Activated CD4-positive, alpha-beta T cell treated with anti-CD3 and anti-CD28 coated beads, Interleukin-2, amount 10 ng/mL, durations not matched to agents 7 days and 5 days (primary cell): Measurements from ENCODE around the gene MATK. TPM values are rescaled to one million over a fixed set of nuclear protein-coding genes. Genes with fewer than 3 reads are reported as not detected.

Experiments used
- CTCF ChIA-PET: fragments of 350-600 bp; sonication (Branson Sonifier 250); formaldehyde crosslinking; loops from one replicate; lab custom pipeline; 2021; ENCODE audit warnings: antibody characterized with exemption; lab: Charles Lee
- POLR2A ChIA-PET: fragments of 350-600 bp; sonication (Branson Sonifier 250); formaldehyde crosslinking; loops from one replicate; lab custom pipeline; 2021; ENCODE audit warnings: antibody characterized with exemption; lab: Charles Lee
- DNase-seq: peaks from one replicate; pipeline ENCODE4 v3.0.0-alpha.2; 2020
- H3K27ac Mint-ChIP-seq: one replicate; pipeline ENCODE4 v1.8.0; 2021; ENCODE audit warnings: mild to moderate bottlenecking, moderate library complexity, mixed read lengths
- H3K27me3 Mint-ChIP-seq: one replicate; pipeline ENCODE4 v1.8.0; 2021; ENCODE audit warnings: mixed read lengths
- H3K36me3 Mint-ChIP-seq: one replicate; pipeline ENCODE4 v1.8.0; 2021; ENCODE audit warnings: low read depth, mixed read lengths
- H3K4me1 Mint-ChIP-seq: one replicate; pipeline ENCODE4 v1.8.0; 2021; ENCODE audit warnings: mixed read lengths
- H3K4me3 Mint-ChIP-seq: one replicate; pipeline ENCODE4 v1.8.0; 2021; ENCODE audit warnings: mild to moderate bottlenecking, moderate library complexity, mixed read lengths
- H3K9me3 Mint-ChIP-seq: one replicate; pipeline ENCODE4 v1.8.0; 2021; ENCODE audit warnings: mixed read lengths
- total RNA-seq, 2 experiments: library from RNA; stranded (reverse); gene quantifications; one replicate each; pipeline ENCODE4 v1.2.3, GENCODE V29; 2021

Gene MATK
- total RNA-seq, 2 experiments from 2014 or later = 14.8 to 18.3 TPM

DNA sequence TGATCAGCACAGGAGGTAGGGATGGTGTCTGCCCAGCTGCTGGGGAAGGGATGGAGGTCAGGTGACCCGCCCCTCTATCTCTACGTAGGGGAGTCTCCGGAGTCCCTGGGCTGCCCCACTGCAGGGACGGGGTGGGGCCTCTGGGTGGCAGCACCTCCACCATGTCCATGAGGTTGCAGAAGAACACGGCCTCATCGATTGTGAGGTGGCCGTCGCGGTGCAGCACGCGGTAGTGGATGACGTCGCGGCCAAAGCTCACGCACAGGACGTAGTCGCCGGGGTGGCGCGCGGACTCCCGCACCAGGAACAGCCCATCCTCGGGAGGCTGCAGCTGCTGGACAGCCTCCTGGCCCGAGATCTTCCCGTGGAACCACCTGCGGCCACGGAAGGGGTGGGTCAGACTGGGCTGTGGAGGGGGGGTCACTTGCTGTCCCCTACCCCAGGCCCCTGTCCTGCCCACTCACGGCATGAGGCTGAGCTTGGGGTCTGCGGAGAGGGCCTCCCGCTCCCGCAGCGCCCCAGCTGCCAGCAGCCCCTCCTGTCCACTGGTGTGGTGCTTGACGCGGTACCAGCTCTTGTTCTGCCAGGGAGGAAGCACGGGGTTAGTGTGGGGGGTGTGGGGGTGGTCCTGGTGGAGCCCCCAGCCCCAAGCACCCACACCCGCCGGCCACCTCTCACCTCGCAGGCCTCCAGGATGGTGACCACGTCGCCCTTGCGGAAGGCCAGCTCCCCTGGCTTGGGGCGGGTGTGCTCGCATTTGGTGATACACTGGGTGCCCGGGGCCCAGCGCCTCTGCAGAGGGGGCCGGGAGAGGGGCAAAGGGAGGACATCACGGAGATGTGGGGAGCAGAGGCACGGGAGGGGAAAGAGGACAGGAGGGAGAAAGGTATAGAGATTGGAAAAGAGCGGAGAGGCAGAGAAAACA, 2.3 kb downstream of the MATK start:
- H3K4me3 Mint-ChIP-seq = peak overlapping the region; percentile 48
- POLR2A ChIA-PET = no interaction called here
- peaks cover 19% of the 10 kb centered on the region for H3K9me3 Mint-ChIP-seq
- peaks cover 2% of the 10 kb centered on the region for H3K27me3 Mint-ChIP-seq
- peaks cover 25% of the 10 kb centered on the region for H3K36me3 Mint-ChIP-seq
- no peak for DNase-seq
- peaks cover 21% of the 10 kb centered on the region for H3K4me1 Mint-ChIP-seq
- no peak overlapping the region for H3K27ac Mint-ChIP-seq
- CTCF ChIA-PET = interaction anchor here (1.0 to 2.4 kb wide), 4 partner anchors 14 to 38 kb away, joined by 3 to 10 read pairs (median 3); partner anchors contain the start of gene MRPL54

DNA sequence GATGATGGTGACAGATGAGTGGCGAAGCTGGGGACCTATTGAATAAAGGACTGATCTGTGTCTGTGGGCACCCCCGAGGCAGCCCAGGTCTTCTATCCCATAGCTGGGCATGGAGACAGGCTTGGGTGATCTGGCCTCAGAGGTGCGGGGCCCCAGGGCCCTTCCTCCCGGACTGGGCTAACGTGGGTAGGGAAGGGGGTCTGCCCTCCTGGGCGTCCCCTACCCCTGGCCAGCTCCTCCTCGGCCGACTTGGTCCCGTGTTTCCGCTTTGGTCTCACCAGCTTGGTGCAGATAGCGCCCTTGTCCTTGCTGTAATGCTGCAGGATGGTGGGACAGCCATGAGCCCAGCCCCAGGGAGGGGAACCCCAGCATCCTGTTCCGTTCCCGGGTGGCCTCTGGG, 3.3 kb downstream of the MATK start:
- CTCF ChIA-PET = interaction anchor here (2.4 kb wide), 1 partner anchor 39 kb away, joined by 10 read pairs; no protein-coding TSS in a partner anchor
- POLR2A ChIA-PET = no interaction called here
- Mint-ChIP-seq H3K27me3 (peaks cover 2% of the 10 kb centered on the region), H3K4me1 (peaks cover 21% of the 10 kb centered on the region), H3K9me3 (peaks cover 19% of the 10 kb centered on the region), H3K4me3 (no peak overlapping the region), H3K27ac (no peak overlapping the region), H3K36me3 (peaks cover 25% of the 10 kb centered on the region)
- DNase-seq = no peak

DNA sequence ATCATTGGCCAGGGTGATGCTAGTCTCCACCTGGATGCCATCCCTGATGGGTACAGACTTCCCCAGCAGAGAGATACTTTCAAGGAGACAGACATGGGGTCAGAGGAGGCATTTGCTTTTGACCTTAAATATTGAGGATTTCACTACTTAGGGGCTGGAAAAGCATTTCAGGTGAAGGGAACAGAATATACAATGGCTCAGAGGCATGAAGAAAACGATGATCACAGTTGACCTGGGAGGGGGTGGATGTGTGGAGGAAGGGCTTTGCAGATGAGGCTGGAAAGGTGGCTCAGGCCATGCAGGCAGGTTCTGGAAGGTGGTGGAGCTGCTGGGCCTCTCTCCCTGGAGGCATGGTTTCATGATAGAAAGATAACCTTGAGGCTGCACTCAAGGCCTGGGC, 3.9 kb downstream of the MATK start:
- CTCF ChIA-PET = interaction anchor here (2.4 kb wide), 1 partner anchor 40 kb away, joined by 10 read pairs; no protein-coding TSS in a partner anchor
- Mint-ChIP-seq H3K36me3 (peaks cover 25% of the 10 kb centered on the region), H3K9me3 (peaks cover 19% of the 10 kb centered on the region), H3K4me1 (peaks cover 21% of the 10 kb centered on the region), H3K4me3 (no peak overlapping the region), H3K27me3 (peaks cover 2% of the 10 kb centered on the region), H3K27ac (no peak overlapping the region)
- no peak for DNase-seq
- POLR2A ChIA-PET = no interaction called here

DNA sequence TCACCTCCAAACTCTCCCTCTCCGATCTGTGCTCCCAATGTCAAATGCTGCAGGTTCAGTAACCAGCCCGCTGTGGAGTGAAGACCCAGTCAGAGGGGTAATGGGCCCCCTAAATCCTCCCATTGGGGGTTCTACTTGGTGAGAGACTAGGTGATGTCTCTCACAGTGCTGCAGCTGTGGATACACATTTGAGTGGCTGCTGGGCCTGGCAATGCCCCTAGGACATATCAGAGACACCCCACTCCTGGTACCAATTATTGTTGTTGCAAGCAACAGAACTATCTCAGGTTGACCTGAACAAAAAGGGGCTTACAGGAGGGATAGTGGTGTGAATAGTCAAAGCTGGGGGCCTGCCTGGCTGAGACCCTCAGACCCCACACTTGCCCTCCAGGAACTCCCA, 4.6 kb downstream of the MATK start:
- H3K27me3 Mint-ChIP-seq = peaks cover 1% of the 10 kb centered on the region
- CTCF ChIA-PET = interaction anchor here (0.6 to 0.8 kb wide), 2 partner anchors 13 to 108 kb away, joined by 3 to 4 read pairs; no protein-coding TSS in a partner anchor
- POLR2A ChIA-PET = no interaction called here
- H3K4me1 Mint-ChIP-seq = peaks cover 21% of the 10 kb centered on the region
- H3K36me3 Mint-ChIP-seq = peaks cover 25% of the 10 kb centered on the region
- H3K9me3 Mint-ChIP-seq = peaks cover 19% of the 10 kb centered on the region
- H3K4me3 Mint-ChIP-seq = no peak overlapping the region
- no peak for DNase-seq
- H3K27ac Mint-ChIP-seq = peak overlapping the region; percentile 48

DNA sequence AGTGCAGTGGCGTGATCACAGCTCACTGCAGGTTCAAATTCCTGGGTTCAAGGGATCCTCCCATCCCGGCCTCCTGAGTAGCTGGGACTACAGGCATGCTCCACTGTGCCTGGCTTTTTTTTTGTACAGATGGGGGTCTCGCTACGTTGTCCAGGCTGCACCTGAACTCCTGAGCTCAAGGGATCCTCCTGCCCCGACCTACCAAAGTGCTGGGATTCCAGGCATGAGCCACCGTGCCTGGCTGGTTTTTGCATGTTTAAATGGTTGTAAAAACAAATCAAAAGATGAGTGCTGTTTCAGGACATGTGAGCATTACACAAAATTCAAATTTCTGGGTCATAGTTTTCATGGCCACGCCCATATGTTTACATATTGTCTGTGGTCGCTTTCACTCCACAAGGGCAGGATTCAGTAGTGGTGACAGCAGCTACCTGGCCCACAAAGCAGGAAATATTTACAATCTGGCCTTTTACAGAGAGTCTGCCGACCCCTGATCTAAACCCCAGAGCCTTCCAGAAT, 5.3 kb downstream of the MATK start:
- H3K27me3 Mint-ChIP-seq = no peaks in the 10 kb centered on the region
- peaks cover 25% of the 10 kb centered on the region for H3K36me3 Mint-ChIP-seq
- ChIA-PET POLR2A (no interaction called here), CTCF (interaction anchor here (0.6 to 0.9 kb wide), 4 partner anchors 11 to 109 kb away, joined by 3 to 4 read pairs (median 3); no protein-coding TSS in a partner anchor)
- peak; percentile 29 for DNase-seq
- no peak overlapping the region for H3K27ac Mint-ChIP-seq
- H3K9me3 Mint-ChIP-seq = peaks cover 19% of the 10 kb centered on the region
- H3K4me3 Mint-ChIP-seq = no peak overlapping the region
- H3K4me1 Mint-ChIP-seq = peaks cover 21% of the 10 kb centered on the region

DNA sequence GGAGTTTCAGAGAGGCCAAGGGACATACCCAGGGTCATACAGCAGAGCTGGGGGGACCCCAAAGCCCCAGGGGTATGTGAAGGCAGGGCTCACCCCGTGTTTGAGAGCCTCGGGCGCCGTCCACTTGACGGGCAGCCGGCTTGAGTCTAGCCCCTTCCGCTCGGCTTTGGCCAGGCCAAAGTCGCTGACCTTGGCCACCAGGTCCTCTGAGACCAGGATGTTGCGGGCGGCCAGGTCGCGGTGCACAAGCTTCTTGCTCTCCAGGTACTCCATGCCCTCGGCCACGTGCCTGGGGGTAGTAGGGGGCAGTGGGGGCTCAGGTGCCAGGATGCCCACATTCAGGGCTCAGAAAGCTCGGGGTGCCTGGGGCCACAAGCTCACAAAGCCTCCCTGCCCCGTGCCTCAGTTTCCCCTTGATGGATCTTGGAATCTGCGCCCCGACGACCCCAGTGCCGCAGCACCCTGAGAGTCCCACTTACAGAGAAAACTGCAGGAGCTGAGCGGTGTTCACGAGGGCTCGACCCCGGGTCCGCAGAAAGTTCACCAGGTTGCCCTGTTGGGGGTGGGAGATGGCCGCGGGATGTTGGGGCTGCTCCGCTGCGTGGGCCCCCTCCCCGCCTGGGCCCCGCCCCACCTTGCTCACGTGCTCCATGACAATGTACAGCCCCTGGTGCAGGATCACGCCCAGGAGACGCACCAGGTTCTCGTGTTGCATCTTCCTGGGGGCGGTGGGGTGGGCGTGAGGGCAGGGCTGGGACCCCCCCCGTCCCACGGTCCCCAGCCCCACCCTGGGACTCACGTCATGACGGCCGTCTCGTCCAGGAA, 7.1 kb downstream of the MATK start:
- POLR2A ChIA-PET = no interaction called here
- no peak overlapping the region for H3K27ac Mint-ChIP-seq
- CTCF ChIA-PET = interaction anchor here (1.2 kb wide), 1 partner anchor 43 kb away, joined by 3 read pairs; no protein-coding TSS in a partner anchor
- peaks cover 19% of the 10 kb centered on the region for H3K9me3 Mint-ChIP-seq
- H3K4me1 Mint-ChIP-seq = peaks cover 9% of the 10 kb centered on the region
- peaks cover 25% of the 10 kb centered on the region for H3K36me3 Mint-ChIP-seq
- no peak overlapping the region for H3K4me3 Mint-ChIP-seq
- DNase-seq = no peak
- no peaks in the 10 kb centered on the region for H3K27me3 Mint-ChIP-seq

DNA sequence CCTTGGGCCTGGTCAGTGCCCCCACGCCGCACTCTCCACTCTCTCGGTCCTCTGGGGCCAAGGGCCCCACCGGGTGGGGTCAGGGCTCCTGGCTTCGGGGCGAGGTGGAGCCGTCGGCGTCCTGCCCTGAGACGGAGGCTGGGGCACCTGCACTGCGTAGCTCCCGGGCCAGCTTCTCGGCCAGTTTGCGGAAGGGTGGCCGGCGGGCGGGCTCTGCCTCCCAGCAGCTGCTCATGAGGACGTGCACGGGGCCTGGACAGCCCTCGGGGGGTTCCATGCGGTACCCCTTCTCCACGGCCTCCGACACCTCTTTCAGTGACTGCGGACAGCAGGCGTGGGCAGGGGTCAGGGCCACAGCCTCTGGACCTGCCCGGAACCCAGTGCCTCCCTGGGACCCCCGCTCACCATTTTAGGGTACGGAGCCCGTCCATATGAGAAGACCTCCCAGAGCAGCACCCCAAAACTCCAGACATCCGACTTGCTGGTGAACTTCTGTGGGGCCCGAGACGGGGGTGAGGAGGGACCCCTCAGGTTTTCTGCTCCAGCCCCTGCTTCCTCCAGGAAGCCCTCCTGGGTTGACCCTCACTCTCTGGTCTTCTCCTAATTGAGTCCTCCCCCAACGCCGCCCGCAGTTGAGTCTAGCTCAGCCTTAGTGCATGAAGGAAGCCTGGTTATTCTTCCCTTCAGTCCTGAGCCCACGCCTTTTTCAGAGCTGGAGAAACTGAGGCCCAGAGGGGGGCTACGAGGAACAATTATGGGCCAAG, 7.9 kb downstream of the MATK start:
- ChIA-PET CTCF (no interaction called here), POLR2A (interaction anchor here (0.6 kb wide), 1 partner anchor 35 kb away, joined by 3 read pairs; no protein-coding TSS in a partner anchor)
- Mint-ChIP-seq H3K9me3 (peaks cover 19% of the 10 kb centered on the region), H3K36me3 (peaks cover 22% of the 10 kb centered on the region), H3K4me1 (peaks cover 9% of the 10 kb centered on the region), H3K27me3 (no peaks in the 10 kb centered on the region), H3K4me3 (no peak overlapping the region), H3K27ac (no peak overlapping the region)
- DNase-seq = no peak

DNA sequence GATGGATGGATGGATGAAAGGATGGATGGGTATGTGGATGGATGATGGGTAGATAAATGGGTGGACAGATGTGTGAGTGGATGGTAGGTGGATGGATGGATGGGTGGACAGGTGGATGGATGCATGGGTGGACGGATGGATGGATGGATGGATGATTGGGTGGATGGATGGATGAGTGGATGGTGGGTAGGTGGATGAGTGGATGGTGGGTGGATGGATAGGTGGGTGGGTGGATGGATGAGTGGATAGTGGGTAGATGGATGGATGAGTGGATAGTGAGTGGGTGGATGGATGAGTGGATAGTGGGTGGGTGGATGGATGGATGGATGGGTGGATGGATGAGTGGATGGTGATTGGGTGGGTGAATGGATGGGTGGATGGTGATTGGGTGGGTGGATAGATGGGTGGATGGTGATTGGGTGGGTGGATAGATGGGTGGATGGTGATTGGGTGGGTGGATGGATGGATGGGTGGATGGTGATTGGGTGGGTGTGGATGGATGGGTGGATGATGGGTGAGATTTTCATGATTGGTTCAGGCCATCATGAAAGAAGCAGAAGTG, 9.6 kb downstream of the MATK start:
- H3K27me3 Mint-ChIP-seq = no peaks in the 10 kb centered on the region
- peaks cover 11% of the 10 kb centered on the region for H3K4me1 Mint-ChIP-seq
- peaks cover 8% of the 10 kb centered on the region for H3K9me3 Mint-ChIP-seq
- H3K4me3 Mint-ChIP-seq = no peak overlapping the region
- no peak overlapping the region for H3K27ac Mint-ChIP-seq
- ChIA-PET POLR2A (no interaction called here), CTCF (interaction anchor here (0.6 kb wide), 1 partner anchor 14 kb away, joined by 3 read pairs; the partner anchor contains the start of gene MRPL54)
- no peak for DNase-seq
- peaks cover 8% of the 10 kb centered on the region for H3K36me3 Mint-ChIP-seq

DNA sequence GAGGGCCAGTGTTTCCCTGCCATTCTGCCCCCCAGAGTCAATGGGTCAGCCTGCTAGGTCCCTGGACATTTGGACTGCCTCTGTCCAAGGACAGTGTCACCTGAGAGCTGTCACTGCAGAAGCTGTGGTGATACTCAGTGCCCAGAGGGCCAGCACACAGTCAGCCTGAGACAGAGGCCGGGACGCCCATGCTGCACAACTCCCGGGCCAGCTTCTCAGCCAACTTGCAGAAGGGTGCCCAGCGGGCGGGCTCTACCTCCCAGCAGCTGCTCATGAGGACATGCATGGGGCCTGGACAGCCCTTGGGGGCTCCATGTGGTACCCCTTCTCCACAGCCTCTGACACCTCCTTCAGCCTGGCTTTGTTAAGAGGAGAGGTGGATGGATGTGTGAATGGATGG, 10.3 kb downstream of the MATK start:
- no peak overlapping the region for H3K4me3 Mint-ChIP-seq
- peaks cover 1% of the 10 kb centered on the region for H3K36me3 Mint-ChIP-seq
- H3K9me3 Mint-ChIP-seq = peaks cover 1% of the 10 kb centered on the region
- ChIA-PET CTCF (interaction anchor here (0.6 kb wide), 1 partner anchor 13 kb away, joined by 3 read pairs; the partner anchor contains the start of gene MRPL54), POLR2A (no interaction called here)
- DNase-seq = no peak
- H3K27me3 Mint-ChIP-seq = no peaks in the 10 kb centered on the region
- H3K4me1 Mint-ChIP-seq = peaks cover 5% of the 10 kb centered on the region
- no peak overlapping the region for H3K27ac Mint-ChIP-seq

DNA sequence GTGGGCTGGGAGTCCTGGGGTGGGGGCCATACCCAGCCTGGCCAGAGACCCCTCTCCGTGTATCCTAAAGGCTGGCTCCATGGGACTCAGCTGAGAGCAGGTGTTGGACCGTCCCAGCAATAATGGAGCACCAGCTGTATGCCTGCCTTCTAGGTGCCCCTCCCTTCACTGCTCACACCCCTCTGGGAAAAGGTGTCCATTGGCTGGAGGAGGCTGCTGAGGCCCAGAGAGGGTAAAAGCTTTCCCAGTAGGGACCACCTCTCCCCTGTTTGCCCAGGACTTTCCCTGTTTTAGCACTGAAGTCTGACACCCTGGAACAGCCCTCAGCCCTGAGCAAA, 10.8 kb downstream of the MATK start:
- peaks cover 4% of the 10 kb centered on the region for H3K4me1 Mint-ChIP-seq
- POLR2A ChIA-PET = no interaction called here
- CTCF ChIA-PET = interaction anchor here (1.0 kb wide), 1 partner anchor 47 kb away, joined by 3 read pairs; no protein-coding TSS in a partner anchor
- H3K36me3 Mint-ChIP-seq = no peaks in the 10 kb centered on the region
- H3K4me3 Mint-ChIP-seq = no peak overlapping the region
- H3K27ac Mint-ChIP-seq = no peak overlapping the region
- no peaks in the 10 kb centered on the region for H3K27me3 Mint-ChIP-seq
- no peak for DNase-seq
- H3K9me3 Mint-ChIP-seq = no peaks in the 10 kb centered on the region

DNA sequence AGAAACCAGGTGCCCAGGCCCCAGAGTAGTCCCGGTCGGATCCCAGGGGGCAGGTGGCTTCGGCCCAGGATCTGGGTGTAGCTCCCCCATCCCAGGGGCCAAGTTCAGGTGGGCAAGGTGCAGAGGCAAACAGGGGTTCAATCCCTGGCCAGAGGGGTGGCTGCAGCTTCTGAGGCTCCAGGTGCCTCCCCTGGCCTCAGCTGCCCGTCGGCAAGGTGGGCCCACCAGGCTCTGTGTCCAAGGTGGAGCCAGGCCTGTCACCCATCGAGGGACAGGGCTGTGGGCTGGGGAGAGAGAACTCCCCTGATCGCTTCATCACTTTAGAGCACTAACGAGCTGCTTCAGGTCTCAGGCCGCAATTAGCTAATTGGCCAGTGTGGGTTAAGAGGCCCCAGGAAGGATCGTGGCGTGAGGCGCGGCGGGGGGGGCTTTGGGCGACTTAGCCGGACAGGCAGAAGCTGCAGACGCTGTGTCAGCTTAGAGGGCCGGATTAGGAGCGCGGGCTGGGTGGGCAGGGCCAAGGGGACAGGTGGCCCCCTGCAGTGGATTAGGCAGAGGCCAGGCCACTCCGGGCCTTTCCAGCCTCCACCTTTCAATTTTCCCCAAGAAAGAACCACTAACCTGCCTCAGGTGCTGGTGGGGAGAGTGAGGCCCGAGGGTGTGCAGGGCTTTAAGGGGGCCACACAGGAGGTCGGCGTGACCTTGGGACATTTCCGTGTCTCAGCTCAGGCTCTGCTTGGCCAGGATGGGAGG, 11.4 kb downstream of the MATK start:
- no peaks in the 10 kb centered on the region for H3K27me3 Mint-ChIP-seq
- no peak overlapping the region for H3K4me3 Mint-ChIP-seq
- ChIA-PET CTCF (interaction anchor here (1.0 to 1.1 kb wide), 2 partner anchors 12 to 47 kb away, joined by 3 read pairs; partner anchors contain the start of gene MRPL54), POLR2A (no interaction called here)
- no peaks in the 10 kb centered on the region for H3K9me3 Mint-ChIP-seq
- H3K27ac Mint-ChIP-seq = no peak overlapping the region
- no peaks in the 10 kb centered on the region for H3K36me3 Mint-ChIP-seq
- no peak for DNase-seq
- H3K4me1 Mint-ChIP-seq = peaks cover 4% of the 10 kb centered on the region
